Panc1 (cell line): ENCODE data around the gene DBH. TPM values are rescaled to one million over a fixed set of nuclear protein-coding genes. Genes with fewer than 3 reads are reported as not detected.

ENCODE experiments used
- ATAC-seq: fragments of 200-7000 bp; cut with Tn5 transposase; 2 replicates; pipeline ENCODE4 v1.9.1; 2020; ENCODE audit warnings: mild to moderate bottlenecking, moderate library complexity
- BruUV-seq: library from RNA; stranded (reverse); fragments of 400-500 nt; replicated peaks from 2 replicates; lab custom pipeline; 2021; lab: Mats Ljungman, UMichigan
- CTCF ChIA-PET: fragments of 300-600 bp; sonication (Branson Sonifier 250); formaldehyde crosslinking; loops from one replicate; lab custom pipeline; 2022; ENCODE audit warnings: antibody characterized with exemption; lab: Charles Lee
- POLR2A ChIA-PET: fragments of 300-600 bp; sonication (Branson Sonifier 250); formaldehyde crosslinking; loops from one replicate; lab custom pipeline; 2022; ENCODE audit warnings: antibody characterized with exemption; lab: Charles Lee
- DNase-seq: peaks from one replicate; pipeline ENCODE4 v3.0.0-alpha.2; 2010; ENCODE audit warnings: low read depth, low spot score
- H3K27ac ChIP-seq: 2 replicates; pipeline ENCODE4 v1.5.1; 2011; ENCODE audit warnings: mild to moderate bottlenecking, low read length, inconsistent platforms
- H3K27me3 ChIP-seq: fragments of 200-500 bp; sonication (Bioruptor generic); 2 replicates; pipeline ENCODE4 v1.6.0; 2014; ENCODE audit warnings: low read length, inconsistent platforms; ENCODE audit not compliant: control insufficient read depth, insufficient read depth
- H3K36me3 ChIP-seq: fragments of 200-500 bp; sonication (Bioruptor generic); 2 replicates; pipeline ENCODE4 v1.5.1; 2014; ENCODE audit warnings: inconsistent platforms, mild to moderate bottlenecking, low read length, moderate library complexity; ENCODE audit not compliant: control insufficient read depth, insufficient read depth
- H3K4me1 ChIP-seq: 2 replicates; pipeline ENCODE4 v1.5.1; 2011; ENCODE audit warnings: inconsistent platforms, mild to moderate bottlenecking, low read length, moderate library complexity; ENCODE audit not compliant: control insufficient read depth, insufficient read depth
- H3K4me3 ChIP-seq, 2 experiments: 2 replicates each; pipeline ENCODE4 v1.5.1; 2011 to 2012; ENCODE audit warnings: low read depth in 2 of 2, low read length in 2 of 2, mild to moderate bottlenecking in 2 of 2, inconsistent platforms in 1 of 2, moderate library complexity in 1 of 2
- H3K9me3 ChIP-seq: fragments of 200-500 bp; sonication (Bioruptor generic); 2 replicates; pipeline ENCODE4 v1.5.1; 2014; ENCODE audit warnings: low read depth, mild to moderate bottlenecking, inconsistent platforms, low read length, moderate library complexity; ENCODE audit not compliant: control insufficient read depth, insufficient read depth
- CTCF ChIP-seq: fragments of 450-650 bp; IDR thresholded peaks from 2 replicates; pipeline ENCODE4 v1.5.1; 2017; ENCODE audit warnings: mild to moderate bottlenecking
- POLR2AphosphoS5 ChIP-seq: IDR thresholded peaks from 2 replicates; pipeline ENCODE4 v1.6.1; 2012; ENCODE audit warnings: mild to moderate bottlenecking, low read depth, low read length, moderate library complexity
- REST ChIP-seq, 2 experiments: IDR thresholded peaks; 2 replicates each; pipeline ENCODE4 v1.6.1; 2011 to 2012; ENCODE audit warnings: low read depth in 2 of 2, control low read depth in 1 of 2, low read length in 1 of 2, mild to moderate bottlenecking in 1 of 2, moderate library complexity in 1 of 2; ENCODE audit not compliant: insufficient read depth in 1 of 2
- SIN3A ChIP-seq: IDR thresholded peaks from 2 replicates; pipeline ENCODE4 v1.6.1; 2012; ENCODE audit warnings: low read depth, mild to moderate bottlenecking, low read length, moderate library complexity, borderline replicate concordance; ENCODE audit not compliant: insufficient read depth
- TCF7L2 ChIP-seq: IDR thresholded peaks from 2 replicates; pipeline ENCODE4 v1.6.1; 2011; ENCODE audit warnings: mild to moderate bottlenecking, low read depth, low read length, inconsistent platforms
- in situ Hi-C: cut with HindIII; loops from 2 replicates; pipeline ENCODE4 v1.10.0; 2016; ENCODE audit warnings: low sequenced_read_pairs, low pct_unique_long_range_greater_than_20kb
- intact Hi-C: fragments of 100-400 bp; cut with micrococcal nuclease; formaldehyde crosslinking; loops from one replicate; pipeline ENCODE4 v1.10.0; 2022; ENCODE audit not compliant: unreplicated experiment
- total RNA-seq: library from RNA; stranded (reverse); gene quantifications from one replicate; pipeline ENCODE4 v1.2.1, GENCODE V29; 2021; ENCODE audit not compliant: unreplicated experiment

DBH gene
- total RNA-seq, 1 experiment from 2014 or later: not detected

DNA sequence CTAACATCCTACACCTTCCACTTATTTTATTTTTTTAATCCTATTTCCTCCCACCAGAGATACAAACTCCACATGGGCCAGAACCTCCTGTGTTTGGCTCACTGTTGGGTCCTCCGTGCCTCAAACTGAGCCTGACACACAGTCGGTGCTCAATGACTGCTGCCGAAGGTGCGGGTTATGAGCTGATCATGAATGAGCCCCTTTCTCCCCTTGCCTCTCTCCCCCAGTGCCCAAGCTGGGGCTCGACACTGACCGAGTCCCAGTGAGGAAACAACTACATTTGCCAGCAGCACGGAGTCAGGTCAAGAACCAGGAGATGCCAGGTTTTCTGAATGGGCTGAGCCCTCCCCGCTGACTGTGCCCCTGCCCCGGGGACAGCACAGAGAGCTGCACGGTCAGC lies 57.0 kb downstream of the DBH start:
- H3K27ac ChIP-seq: no peak overlapping the region
- POLR2A ChIA-PET: no interaction called here
- H3K27me3 ChIP-seq: 0 out of 2 replicates have a peak, but pooled peaks cover 2% of the 10 kb centered on the region
- DNase-seq: no peak
- no peak for ATAC-seq
- H3K9me3 ChIP-seq: no peaks in the 10 kb centered on the region
- H3K4me3 ChIP-seq: no peak overlapping the region
- TF ChIP-seq REST (IDR thresholded peaks at IDR 0.05; ENCODE audit: insufficient read depth in 1 of 2, low read depth in 2 of 2, low read length in 1 of 2) (no peak), POLR2AphosphoS5 (no peak), TCF7L2 (no peak), CTCF (no peak), SIN3A (no peak)
- in situ Hi-C loops: no loop called here
- intact Hi-C loops: no loop called here
- H3K4me1 ChIP-seq: no peaks in the 10 kb centered on the region
- CTCF ChIA-PET: no interaction called here
- H3K36me3 ChIP-seq: no peaks in the 10 kb centered on the region
- no TSS peak for BruUV-seq

- H3K4me3 ChIP-seq: no peak overlapping the region
- no peak for DNase-seq
- in situ Hi-C loops (no loop called here), intact Hi-C loops (no loop called here)
- no peaks in the 10 kb centered on the region for H3K36me3 ChIP-seq
- no peaks in the 10 kb centered on the region for H3K4me1 ChIP-seq
- no peaks in the 10 kb centered on the region for H3K9me3 ChIP-seq
- H3K27ac ChIP-seq: no peak overlapping the region
- CTCF ChIA-PET: no interaction called here
- POLR2A ChIA-PET: no interaction called here
- BruUV-seq: no TSS peak
- no peak for ATAC-seq
- TF ChIP-seq CTCF (no peak), SIN3A (no peak), REST (IDR thresholded peaks at IDR 0.05; ENCODE audit: insufficient read depth in 1 of 2, low read depth in 2 of 2, low read length in 1 of 2) (no peak), POLR2AphosphoS5 (no peak), TCF7L2 (no peak)
- H3K27me3 ChIP-seq: 0 out of 2 replicates have a peak, but pooled peaks cover 2% of the 10 kb centered on the region
Observed at GRCh38 chr9:133693703-133694529, 57.8 kb downstream of the DBH start.
